H54 (cell line): ENCODE results near the gene GPR75.
"Not testable (repeated sequence)": the region's sequence is repeated elsewhere in the genome, so short reads cannot be mapped to it uniquely, and the experiment has no call there.

Source experiments
- DNase-seq: peaks from one replicate; pipeline ENCODE4 v3.0.0; 2011; ENCODE audit warnings: low spot score, mixed read lengths; ENCODE audit not compliant: insufficient read length
- FAIRE-seq: peaks from 3 replicates; lab custom pipeline; 2011; peaks lifted over from hg19 to GRCh38; lab: Jason Lieb, UNC
- POLR2A ChIP-seq: IDR thresholded peaks from 2 replicates; pipeline ENCODE4 v1.6.1; 2011; ENCODE audit warnings: low read depth, mild to moderate bottlenecking, low read length

Gene GPR75

DNA sequence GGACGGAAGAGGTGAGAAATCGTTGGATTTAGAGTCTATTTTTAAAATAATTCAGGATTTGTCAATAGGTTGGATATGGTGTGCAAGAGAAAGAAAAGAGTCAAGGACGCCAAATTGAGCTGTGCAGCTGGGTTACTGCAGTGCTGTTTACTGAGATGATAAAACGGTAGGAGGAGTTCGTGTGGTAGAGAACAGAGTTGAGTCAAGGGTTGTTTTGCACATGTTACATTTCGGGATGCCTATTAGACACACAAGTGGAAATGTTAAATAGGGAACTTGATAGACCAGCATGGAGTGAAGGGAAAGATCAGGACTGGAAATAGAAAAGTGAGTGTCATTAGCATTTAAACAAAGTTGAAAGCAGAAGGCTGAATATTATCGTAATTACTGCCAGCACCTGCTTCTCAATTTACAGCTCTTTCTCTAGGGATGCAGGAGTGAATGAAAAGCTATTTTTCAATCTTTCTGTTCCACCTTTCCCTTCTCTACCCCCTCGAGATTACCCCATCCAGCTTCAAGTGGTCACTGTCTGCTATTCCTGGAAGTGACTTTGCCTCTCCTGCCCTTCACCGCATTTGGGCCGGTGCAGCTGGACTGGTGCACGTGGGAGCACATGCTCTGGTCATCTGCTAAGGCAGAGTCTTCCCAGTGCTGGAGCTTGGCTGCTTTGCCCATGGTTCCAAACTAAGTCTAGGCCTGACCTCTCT is 30.3 kb downstream of the GPR75 start:
- no peak for TF ChIP-seq POLR2A
- DNase-seq (no peak), FAIRE-seq (no peak)

DNA sequence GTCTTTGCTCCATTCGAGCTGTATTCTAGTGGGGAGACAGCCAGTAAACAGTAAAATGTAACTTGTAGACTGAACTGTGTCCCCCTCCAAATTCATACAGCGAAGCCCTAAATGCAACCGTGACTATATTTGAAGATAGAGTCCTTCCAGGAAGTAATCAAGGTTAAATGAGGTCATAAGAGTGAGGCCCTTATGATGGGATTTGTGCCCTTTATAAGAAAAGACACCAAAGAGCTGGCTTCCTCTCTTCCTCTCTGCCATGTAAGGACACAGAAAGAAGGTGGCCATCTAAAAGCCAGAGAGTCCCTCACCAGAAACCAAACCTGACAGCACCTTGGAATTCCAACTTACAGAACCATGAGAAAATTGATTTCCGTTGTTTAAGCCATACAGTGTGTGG is 31.4 kb downstream of the GPR75 start:
- no peak for TF ChIP-seq POLR2A
- FAIRE-seq (no peak), DNase-seq (no peak)

DNA sequence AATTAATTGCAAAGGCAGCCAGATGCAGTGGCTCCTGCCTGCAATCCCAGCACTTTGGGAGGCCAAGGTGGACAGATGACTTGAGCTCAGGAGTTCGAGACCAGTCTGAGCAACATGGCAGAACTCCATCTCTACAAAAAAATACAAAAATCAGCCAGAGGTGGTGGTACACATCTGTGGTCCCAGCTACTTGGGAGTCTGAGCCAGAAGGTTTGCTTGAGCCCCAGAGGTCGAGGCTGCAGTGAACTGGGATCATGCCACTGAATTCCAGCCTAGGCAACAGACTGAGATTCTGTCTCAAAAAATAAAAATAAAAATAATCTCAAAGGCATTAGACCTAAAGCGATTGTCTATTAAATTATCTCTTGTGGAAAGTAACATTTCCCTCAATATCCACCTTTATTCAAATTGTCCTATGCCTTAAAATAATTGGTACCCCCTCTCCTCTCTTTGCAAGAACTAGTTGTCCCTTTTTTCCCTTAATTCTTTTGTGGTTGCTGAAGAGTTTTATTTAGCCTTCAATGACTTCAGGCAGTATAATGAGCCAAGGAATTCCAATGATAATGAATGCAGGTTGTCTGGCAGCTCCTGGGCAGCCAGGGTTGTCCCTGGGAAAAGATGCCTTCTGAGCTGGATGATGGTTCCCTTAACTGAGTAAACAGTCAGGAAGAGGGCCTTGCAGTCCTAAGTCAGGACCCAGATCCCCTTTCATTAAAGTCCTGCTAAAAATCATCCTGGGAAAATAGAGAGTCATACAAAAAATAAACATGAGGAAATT is 32.2 kb downstream of the GPR75 start:
- DNase-seq (no peak), FAIRE-seq (no peak)
- no peak for TF ChIP-seq POLR2A

DNA sequence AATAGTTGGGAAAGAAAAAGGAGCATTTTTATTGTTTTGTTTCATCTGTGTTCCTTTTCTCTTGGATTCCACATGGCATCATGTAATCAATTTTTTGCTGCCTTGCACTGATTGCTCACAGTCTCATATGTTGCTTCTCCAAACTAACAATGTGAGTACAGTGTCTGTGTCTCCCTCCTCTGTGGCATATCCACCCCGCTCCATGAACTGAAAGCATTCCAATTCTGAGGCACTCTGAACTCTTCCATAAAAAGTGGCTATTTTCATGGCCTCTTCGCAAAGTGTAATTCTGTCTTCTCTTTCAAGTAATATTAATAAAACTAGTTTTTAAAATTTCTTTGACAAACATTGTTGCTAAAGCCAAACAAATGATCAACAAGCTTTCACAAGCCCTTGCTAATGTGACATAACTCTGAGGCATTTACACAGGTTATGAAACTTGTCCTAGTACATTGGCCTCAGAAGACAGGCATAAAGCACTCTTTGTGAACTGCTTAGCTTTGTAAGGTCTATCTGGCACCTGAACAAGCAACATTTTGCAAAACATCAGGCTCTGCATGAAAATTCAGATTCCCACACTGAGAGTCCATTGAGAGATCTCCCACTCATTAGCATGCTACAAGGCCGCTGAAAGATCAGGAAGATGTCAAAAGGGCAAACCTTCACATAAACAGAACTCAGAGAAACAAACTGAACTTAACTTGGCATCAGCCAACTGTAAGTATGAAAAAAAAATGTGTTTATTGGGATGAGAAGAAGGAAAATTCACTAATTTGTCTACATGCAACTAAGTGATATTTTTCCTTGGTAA is 33.0 kb downstream of the GPR75 start:
- no peak for TF ChIP-seq POLR2A
- no peak for DNase-seq
- FAIRE-seq, result no peak

DNA sequence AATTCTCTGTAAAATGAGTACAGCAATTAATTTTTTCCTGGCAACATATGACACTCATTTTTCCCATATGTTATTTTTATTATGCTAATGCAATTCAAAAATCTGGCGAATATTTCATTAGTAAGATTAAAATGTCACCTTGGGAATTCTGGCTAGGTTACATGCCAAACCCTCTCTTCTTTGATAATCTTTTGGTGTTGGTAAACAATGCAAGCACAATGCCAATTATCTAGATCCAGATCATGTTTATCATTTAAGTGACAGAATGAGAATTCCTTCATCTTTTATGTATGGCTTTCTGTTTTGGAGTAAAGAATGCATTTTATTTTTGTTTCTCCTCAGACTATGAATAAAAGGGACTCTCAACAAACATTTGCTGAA is 33.7 kb downstream of the GPR75 start:
- no peak for TF ChIP-seq POLR2A
- FAIRE-seq (no peak), DNase-seq (no peak)

DNA sequence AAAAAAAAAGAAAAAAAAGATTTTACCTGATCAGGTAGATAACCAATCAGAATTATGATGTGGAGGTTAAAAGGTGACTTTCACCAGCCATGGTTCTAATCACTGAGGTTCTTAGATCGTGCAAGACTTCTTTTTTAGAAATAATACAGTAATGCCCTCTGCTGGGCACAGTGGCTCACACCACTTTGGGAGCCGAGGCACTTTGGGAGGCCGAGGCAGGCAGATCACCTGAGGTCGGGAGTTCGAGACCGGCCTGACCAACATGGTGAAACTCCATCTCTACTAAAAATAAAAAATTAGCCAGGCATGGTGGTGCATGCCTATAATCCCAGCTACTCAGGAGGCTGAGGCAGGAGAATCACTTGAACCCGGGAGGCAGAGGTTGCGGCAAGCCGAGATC is 36.1 kb downstream of the GPR75 start:
- FAIRE-seq, DNase-seq: not testable (repeated sequence)

DNA sequence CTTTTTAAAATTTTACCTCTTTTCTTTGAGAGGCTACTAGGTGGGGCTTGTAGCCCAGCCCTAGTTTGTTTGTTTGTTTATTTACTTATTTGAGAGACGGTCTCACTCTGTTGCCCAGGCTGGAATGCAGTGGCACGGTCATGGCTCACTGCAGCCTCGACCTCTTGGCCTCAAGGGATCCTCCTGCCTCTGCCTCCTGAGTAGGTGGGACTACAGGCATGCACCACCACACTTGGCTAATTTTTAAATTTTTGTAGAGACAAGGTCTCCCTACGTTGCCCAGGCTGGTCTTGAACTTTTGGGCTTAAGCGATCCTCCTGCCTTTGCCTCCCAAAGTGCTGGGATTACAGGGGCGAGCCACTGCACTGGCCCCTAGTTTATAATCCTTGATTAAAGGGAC is 38.0 kb downstream of the GPR75 start:
- no peak for FAIRE-seq
- DNase-seq, result no peak
- TF ChIP-seq POLR2A, result no peak

DNA sequence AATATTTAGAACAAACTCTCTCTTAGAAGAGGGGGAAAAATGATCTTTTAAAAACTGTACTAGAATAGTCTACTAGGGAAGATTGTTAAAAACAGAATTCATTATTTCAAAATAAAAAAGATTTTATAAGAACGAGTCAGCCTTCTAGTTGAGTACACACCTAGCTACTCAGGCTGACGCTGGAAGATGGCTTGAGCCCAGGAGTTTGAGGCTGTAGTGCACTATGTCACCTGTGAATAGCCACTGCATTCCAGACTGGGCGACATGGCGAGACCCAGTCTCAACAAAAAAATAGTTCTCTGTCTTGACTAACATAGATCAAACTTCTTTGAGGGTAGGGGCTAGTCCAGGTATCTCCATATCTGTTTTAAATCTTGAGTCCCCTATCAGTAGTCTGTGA is 39.1 kb downstream of the GPR75 start:
- TF ChIP-seq POLR2A, result no peak
- no peak for DNase-seq
- FAIRE-seq, result no peak

DNA sequence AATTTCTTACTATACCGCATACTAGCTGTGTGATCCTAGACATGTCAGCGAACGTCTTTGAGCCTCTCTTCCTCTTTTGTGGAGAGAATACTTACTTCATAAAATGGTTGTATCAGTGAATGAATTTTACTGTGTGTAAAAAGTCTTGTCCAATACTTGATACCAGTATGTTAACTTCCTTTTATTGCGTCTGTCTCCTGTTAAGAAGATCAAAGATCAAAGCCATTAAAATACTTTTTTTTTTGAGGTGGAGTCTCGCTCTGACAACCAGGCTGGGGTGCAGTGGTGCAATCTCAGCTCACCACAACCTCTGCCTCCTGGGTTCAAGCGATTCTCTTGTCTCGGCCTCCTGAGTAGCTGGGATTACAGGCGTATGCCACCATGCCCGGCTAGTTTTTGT is 39.7 kb downstream of the GPR75 start:
- FAIRE-seq (no peak), DNase-seq (no peak)
- no peak for TF ChIP-seq POLR2A

DNA sequence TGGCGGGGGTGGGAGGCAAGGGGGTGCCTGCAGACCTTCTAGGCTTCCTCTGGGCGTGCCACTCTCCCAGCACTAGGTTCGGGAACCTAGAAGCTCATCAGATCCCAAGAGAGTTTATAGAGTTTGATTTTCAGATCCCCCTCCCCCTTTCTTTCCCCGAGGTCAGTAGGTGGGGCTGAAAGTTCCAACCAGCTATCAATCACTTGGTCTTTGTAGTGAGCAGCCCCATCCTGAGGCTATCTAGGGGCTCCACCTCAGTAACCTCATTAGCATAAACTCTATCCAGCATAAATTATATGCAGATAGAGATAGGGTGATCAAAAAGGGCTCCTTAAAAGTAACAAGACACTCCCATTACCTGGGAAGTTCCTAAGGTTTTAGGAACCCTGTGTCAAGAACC is 40.1 kb downstream of the GPR75 start:
- no peak for TF ChIP-seq POLR2A
- FAIRE-seq (no peak), DNase-seq (no peak)

DNA sequence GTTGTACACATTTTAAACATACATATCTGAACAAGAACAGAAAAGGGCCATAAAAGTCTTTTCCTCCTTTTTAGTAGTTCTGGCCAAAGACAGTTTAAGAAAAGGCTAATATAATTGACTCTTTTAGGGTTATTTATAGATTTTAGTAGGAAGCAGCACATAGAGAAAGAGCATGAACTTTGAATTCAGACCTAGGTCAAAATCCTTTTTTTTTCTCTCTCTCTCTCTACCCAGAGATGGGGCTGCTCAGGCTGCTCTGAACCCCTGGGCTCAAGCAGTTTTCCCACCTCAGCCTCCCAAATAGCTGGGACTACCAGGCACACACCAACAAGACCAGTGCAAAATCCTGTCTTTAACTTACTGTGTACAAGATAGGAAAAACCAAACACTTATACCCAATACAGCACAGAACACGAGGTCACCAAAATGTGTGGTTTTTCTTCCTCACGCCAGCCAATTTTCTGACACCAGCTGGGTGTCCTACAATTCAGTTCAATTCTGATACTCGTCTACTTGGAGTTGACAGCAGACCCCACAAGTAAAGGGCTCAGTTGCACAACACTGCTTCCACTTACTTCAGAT is 40.8 kb downstream of the GPR75 start:
- no peak for FAIRE-seq
- TF ChIP-seq POLR2A, result no peak
- DNase-seq, result no peak

DNA sequence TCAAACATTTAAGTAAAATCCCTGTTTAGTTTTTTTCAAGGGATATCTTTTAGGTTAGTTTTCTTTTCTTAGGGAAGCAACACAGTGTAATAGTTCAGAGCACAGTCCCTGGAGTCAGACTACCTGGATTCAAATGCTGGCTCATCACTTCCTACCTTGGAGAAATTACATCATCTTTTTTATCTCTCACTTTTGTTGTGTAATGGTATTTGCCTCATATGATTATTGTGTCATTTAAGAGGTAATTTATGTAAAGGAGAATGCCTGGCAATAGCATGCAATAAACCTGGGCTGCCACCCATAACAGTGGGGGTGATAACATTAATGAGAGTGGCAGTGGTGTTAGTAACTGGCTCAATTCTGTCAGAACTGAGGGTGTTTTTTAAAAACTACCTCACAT is 46.6 kb downstream of the GPR75 start:
- TF ChIP-seq POLR2A, result no peak
- FAIRE-seq, result no peak
- no peak for DNase-seq

DNA sequence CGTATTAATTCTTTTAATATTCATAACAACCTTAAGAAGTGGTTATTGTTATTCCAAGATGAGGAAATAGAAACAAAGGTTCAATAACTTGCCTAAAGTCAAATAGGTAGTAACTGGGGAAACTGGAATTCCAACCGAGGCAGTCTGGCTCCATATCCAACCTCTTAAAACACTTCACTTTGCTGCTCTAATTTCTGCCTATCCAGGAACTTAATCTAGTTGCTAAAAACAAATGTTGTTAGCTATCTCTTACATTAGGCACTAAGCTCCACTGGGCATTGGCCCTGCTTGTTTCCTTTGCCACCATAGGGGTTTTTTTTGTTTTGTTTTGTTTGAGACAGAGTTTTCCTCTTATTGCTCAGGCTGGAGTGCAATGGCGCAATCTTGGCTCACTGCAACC is 48.2 kb downstream of the GPR75 start:
- DNase-seq (no peak), FAIRE-seq (no peak)
- no peak for TF ChIP-seq POLR2A
